K562 (cell line): Measurements from ENCODE around the gene NEURL4. TPM values are rescaled to one million over a fixed set of nuclear protein-coding genes. Genes with fewer than 3 reads are reported as not detected.
A peak's percentile ranks its signal among the peaks of the same experiment; 100 is the strongest.

Source experiments
- ATAC-seq: fragments of 200-7000 bp; cut with Tn5 transposase; 3 replicates; pipeline ENCODE4 v1.9.1; 2020; ENCODE audit warnings: moderate library complexity
- BruUV-seq: library from RNA; stranded (reverse); fragments of 400-500 nt; replicated peaks from 2 replicates; lab custom pipeline; 2021; lab: Mats Ljungman, UMichigan
- CTCF ChIA-PET: fragments of 300-600 bp; formaldehyde crosslinking; extraction: SDS; loops from one replicate; lab custom pipeline; 2021; ENCODE audit warnings: low intra/inter-chr PET ratio; lab: Yijun Ruan, JAX
- POLR2A ChIA-PET: fragments of 300-600, 350-650 bp; sonication (Branson Sonifier 250); formaldehyde crosslinking; extraction: SDS; loops from one replicate; lab custom pipeline; 2021; ENCODE audit warnings: antibody characterized with exemption, inconsistent platforms; lab: Yijun Ruan, JAX
- DNase-seq, 4 experiments: peaks; one replicate each; pipeline versions ENCODE4 v3.0.0 to v3.0.0-alpha.2; 2011 to 2018; ENCODE audit warnings: low spot score in 3 of 4, mixed read lengths in 3 of 4; ENCODE audit errors: extremely low read depth in 1 of 4
- FAIRE-seq: peaks from 2 replicates; lab custom pipeline; 2011; peaks lifted over from hg19 to GRCh38; lab: Jason Lieb, UNC
- H2AFZ ChIP-seq: 2 replicates; pipeline ENCODE4 v1.6.0; 2011; ENCODE audit warnings: low read depth, low read length, control low read depth, inconsistent platforms
- H3K27ac ChIP-seq: fragments of 200-600 bp; 3 replicates; pipeline ENCODE4 v1.8.0; 2011; ENCODE audit warnings: low read depth, mild to moderate bottlenecking, control low read depth, inconsistent platforms, low read length, moderate library complexity, mixed read lengths; ENCODE audit errors: extremely low read depth
- H3K27me3 ChIP-seq, 2 experiments: fragments of 300-600 bp in 1 of 2; 2 replicates in 1 of 2; 3 replicates in 1 of 2; pipeline versions ENCODE4 v1.6.0 to v1.8.0; 2011; ENCODE audit warnings: inconsistent platforms in 2 of 2, low read length in 2 of 2, mild to moderate bottlenecking in 1 of 2, mixed read lengths in 1 of 2, moderate library complexity in 1 of 2; ENCODE audit not compliant: control insufficient read depth in 2 of 2, insufficient read depth in 2 of 2
- H3K36me3 ChIP-seq: fragments of 300-600 bp; 3 replicates; pipeline ENCODE4 v1.8.0; 2011; ENCODE audit warnings: mild to moderate bottlenecking, low read length, inconsistent platforms; ENCODE audit not compliant: control insufficient read depth, insufficient read depth
- H3K4me1 ChIP-seq, 2 experiments: fragments of 200-600 bp in 1 of 2; replicated peaks in 1 of 2; 2 replicates in 1 of 2; 3 replicates in 1 of 2; pipeline versions ENCODE4 v1.5.1 to v1.8.0; 2011; ENCODE audit warnings: inconsistent platforms in 2 of 2, low read length in 2 of 2, mild to moderate bottlenecking in 1 of 2, mixed read lengths in 1 of 2, moderate library complexity in 1 of 2; ENCODE audit not compliant: control insufficient read depth in 2 of 2, insufficient read depth in 2 of 2
- H3K4me2 ChIP-seq: 2 replicates; pipeline ENCODE4 v1.6.1; 2011; ENCODE audit warnings: low read length, control low read depth, inconsistent platforms, mixed read lengths; ENCODE audit not compliant: insufficient read depth
- H3K4me3 ChIP-seq: fragments of 200-600 bp; sonication (generic), shearing (Covaris generic); 2 replicates; pipeline ENCODE4 v1.5.1; 2016; ENCODE audit warnings: control low read depth, inconsistent platforms
- H3K79me2 ChIP-seq: fragments of 200-600 bp; 3 replicates; pipeline ENCODE4 v1.8.0; 2011; ENCODE audit warnings: low read length, inconsistent platforms; ENCODE audit not compliant: control insufficient read depth, insufficient read depth
- H3K9ac ChIP-seq, 2 experiments: 2 replicates each; pipeline versions ENCODE4 v1.6.0 to v1.6.1; 2011; ENCODE audit warnings: low read depth in 2 of 2, low read length in 2 of 2, control low read depth in 1 of 2, inconsistent platforms in 1 of 2, mild to moderate bottlenecking in 1 of 2, mixed read lengths in 1 of 2; ENCODE audit not compliant: insufficient read depth in 1 of 2
- H3K9me1 ChIP-seq: one replicate; pipeline ENCODE4 v1.6.0; 2011; ENCODE audit warnings: inconsistent platforms, mild to moderate bottlenecking, low read length, moderate library complexity; ENCODE audit not compliant: control insufficient read depth, insufficient read depth
- H3K9me3 ChIP-seq: replicated peaks from 2 replicates; pipeline ENCODE4 v1.5.1; 2011; ENCODE audit warnings: low read depth, low read length, inconsistent platforms; ENCODE audit not compliant: control insufficient read depth, insufficient read depth
- H4K20me1 ChIP-seq: replicated peaks from 2 replicates; pipeline ENCODE4 v1.6.1; 2011; ENCODE audit warnings: low read length, inconsistent platforms, mixed read lengths; ENCODE audit not compliant: control insufficient read depth, insufficient read depth
- BHLHE40 ChIP-seq: IDR thresholded peaks from 2 replicates; pipeline ENCODE4 v1.6.1; 2011; ENCODE audit warnings: low read length, improper control_type of control experiment
- CBX1 ChIP-seq: sonication (generic); IDR thresholded peaks from 2 replicates; pipeline ENCODE4 v1.6.1; 2016; ENCODE audit warnings: antibody characterized with exemption, low read depth, mild to moderate bottlenecking
- CREM ChIP-seq: IDR thresholded peaks from 2 replicates; pipeline ENCODE4 v1.6.1; 2014; ENCODE audit warnings: antibody characterized with exemption, low read depth
- ESRRA ChIP-seq: fragments of 450-650 bp; IDR thresholded peaks from 2 replicates; pipeline ENCODE4 v1.6.1; 2014; ENCODE audit warnings: low read depth, mild to moderate bottlenecking, moderate library complexity, borderline replicate concordance
- KLF16 ChIP-seq: IDR thresholded peaks from 2 replicates; pipeline ENCODE4 v1.6.1; 2016; ENCODE audit warnings: antibody characterized with exemption
- MYNN ChIP-seq, 2 experiments: sonication (generic); formaldehyde crosslinking in 1 of 2; IDR thresholded peaks; 2 replicates each; pipeline versions ENCODE4 v1.5.0 to v1.6.1; 2016 to 2020; ENCODE audit warnings: antibody characterized with exemption in 1 of 2, missing genetic modification reagents in 1 of 2
- NFIC ChIP-seq: fragments of 450-650 bp; IDR thresholded peaks from 2 replicates; pipeline ENCODE4 v1.6.1; 2017; ENCODE audit warnings: mild to moderate bottlenecking, inconsistent platforms
- XRCC5 ChIP-seq: fragments of 200-400 bp; formaldehyde crosslinking; IDR thresholded peaks from 2 replicates; pipeline ENCODE4 v1.6.1; 2017; ENCODE audit warnings: low read depth, mild to moderate bottlenecking, low read length
- ZC3H8 ChIP-seq: fragments of 450-650 bp; IDR thresholded peaks from 2 replicates; pipeline ENCODE4 v1.6.1; 2017
- whole genome bisulfite sequencing: fragments of 100-300 bp; shearing (Covaris generic); methylation state at CpG from one replicate; pipeline ENCODE4 v1.1.6; 2016; ENCODE audit warnings: low coverage, mixed read lengths; ENCODE audit not compliant: insufficient coverage; ENCODE audit errors: missing lambda C conversion rate; 5-methylcytosine and 5-hydroxymethylcytosine counted together
- in situ Hi-C: fragments of 300-500 bp; cut with MboI; formaldehyde crosslinking; loops from 4 replicates; pipeline ENCODE4 v1.15.0; 2018; ENCODE audit warnings: inconsistent platforms, mixed read lengths
- intact Hi-C: fragments of 100-400 bp; cut with micrococcal nuclease; formaldehyde crosslinking; loops from 2 replicates; pipeline ENCODE4 v1.14.2; 2022
- polyA plus RNA-seq, 8 experiments: library from polyadenylated mRNA; depleted of rRNA in 4 of 8; stranded (reverse) in 5 of 8; unstranded in 3 of 8; fragments of >200 nt; fragmentation: Nextera tagmentation in 2 of 8; fragmentation: Illumina TruSeq in 1 of 8; extraction: Ambion mirVana in 2 of 8; extraction: Trizol in 1 of 8; gene quantifications; 2 replicates each; pipeline versions ENCODE4 v1.2.1 to v1.2.3, GENCODE V29; 2011 to 2014; ENCODE audit warnings: inconsistent platforms in 1 of 8, missing spikeins in 1 of 8
- total RNA-seq, 7 experiments: library from RNA; depleted of rRNA in 6 of 7; stranded (reverse); fragments of >200 nt in 6 of 7; fragmentation: Illumina TruSeq in 2 of 7; extraction: Trizol in 2 of 7; gene quantifications; 2 replicates each; pipeline versions ENCODE4 v1.2.1 to v1.2.3, GENCODE V29; 2011 to 2021; ENCODE audit warnings: low replicate concordance in 1 of 7
- TF ChIP-seq, protein P1 (sequence below): fragments of 200-800 bp; sonication (Bioruptor generic); IDR thresholded peaks from 2 replicates; pipeline ENCODE4 v1.6.1; 2017; ENCODE audit warnings: missing genetic modification characterization, missing compliant biosample characterization
- TF ChIP-seq, protein P2 (sequence below), 2 experiments: fragments of 450-650 bp; conservative IDR thresholded peaks; 2 replicates each; pipeline ENCODE4 v1.6.1; 2017; ENCODE audit warnings: mild to moderate bottlenecking in 2 of 2, moderate library complexity in 2 of 2
- TF ChIP-seq, protein P3 (sequence below): fragments of 450-650 bp; IDR thresholded peaks from 2 replicates; pipeline ENCODE4 v1.6.1; 2016
- TF ChIP-seq, protein P4 (sequence below): fragments of 450-650 bp; conservative IDR thresholded peaks from 2 replicates; pipeline ENCODE4 v1.6.1; 2016; ENCODE audit warnings: missing genetic modification characterization, low read depth, mild to moderate bottlenecking, missing compliant biosample characterization, moderate library complexity
- TF ChIP-seq, protein P5 (sequence below), 2 experiments: IDR thresholded peaks; 2 replicates each; pipeline ENCODE4 v1.6.1; 2011; ENCODE audit warnings: borderline replicate concordance in 1 of 2, control low read depth in 1 of 2, low read depth in 1 of 2, low read length in 1 of 2, mild to moderate bottlenecking in 1 of 2, mixed read lengths in 1 of 2, moderate library complexity in 1 of 2; ENCODE audit not compliant: insufficient read depth in 1 of 2, insufficient read length in 1 of 2, poor library complexity in 1 of 2, severe bottlenecking in 1 of 2; ENCODE audit errors: extremely low read depth in 1 of 2
- TF ChIP-seq, protein P6 (sequence below): sonication (generic); formaldehyde crosslinking; IDR thresholded peaks from 2 replicates; pipeline ENCODE4 v1.8.0; 2022; ENCODE audit warnings: missing genetic modification reagents, mild to moderate bottlenecking, moderate library complexity, borderline replicate concordance

NEURL4 gene
- total and polyA plus RNA-seq, 9 of the 15 experiments (the other 6 are each of a cell fraction or from before 2014, with no cell fraction given), result 0.08 to 37.4 (median 11.5) TPM

DNA sequence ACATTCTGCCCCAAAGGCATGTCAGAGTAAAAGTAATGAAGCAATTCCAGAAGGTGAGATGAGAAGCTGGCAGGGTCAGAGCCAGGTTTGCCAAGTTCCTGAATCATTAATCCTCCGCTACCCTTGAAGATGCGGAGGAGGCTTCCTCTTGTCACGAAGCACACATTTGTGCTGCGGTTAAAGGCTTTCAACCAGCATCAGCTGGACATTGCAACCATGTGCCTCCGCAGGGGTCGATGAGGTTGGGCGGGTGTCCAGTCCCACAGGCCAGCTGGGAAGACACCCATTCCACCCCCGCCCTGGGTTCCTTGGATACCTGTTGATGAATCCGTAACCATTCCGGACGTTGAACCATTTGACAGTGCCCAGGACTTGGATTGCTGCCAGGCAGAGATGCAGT is 36.0 kb downstream of the NEURL4 start:
- Histone ChIP-seq H3K79me2 (no peaks in the 10 kb centered on the region), H3K9ac (peak overlapping the region in 1 of 2 experiments; percentile 19; a peak in 1 of 4 replicates), H3K4me3 (no peak overlapping the region), H3K27ac (no peak overlapping the region), H4K20me1 (no peaks in the 10 kb centered on the region), H3K4me2 (peak overlapping the region; percentile 6; the same call in 1 of the 2 replicates), H3K9me1 (no peaks in the 10 kb centered on the region), H2AFZ (no peak overlapping the region), H3K27me3 (no peaks in the 10 kb centered on the region), H3K9me3 (no peaks in the 10 kb centered on the region), H3K36me3 (no peaks in the 10 kb centered on the region), H3K4me1 (peaks cover 17 to 53% of the 10 kb centered on the region in 2 experiments)
- no peak for FAIRE-seq
- no TSS peak for BruUV-seq
- peak in 2 of 4 experiments; percentile 31 to 40 for DNase-seq
- 11% methylated on average over 7 of the region's 11 CpGs for WGBS
- in situ Hi-C loops, result no loop called here
- POLR2A ChIA-PET, result no interaction called here
- CTCF ChIA-PET, result no interaction called here
- no peak for ATAC-seq
- intact Hi-C loops, result no loop called here
- TF ChIP-seq CBX1 (no peak), CREM (0 out of 2 replicates have a peak, but pooled peaks have one; percentile 26), KLF16 (peak; percentile 65; the same call in 1 of the 2 replicates), ESRRA (peak; percentile 31; the same call in 1 of the 2 replicates), BHLHE40 (peak; percentile 51), MYNN (IDR thresholded peaks at IDR 0.05) (peak; percentile 37; the same call in 1 of the 2 replicates), MYNN (CRISPR knock-in tag; IDR thresholded peaks at IDR 0.05) (no peak), NFIC (peak; percentile 85), XRCC5 (no peak), ZC3H8 (no peak)
- TF ChIP-seq, protein P1, sequence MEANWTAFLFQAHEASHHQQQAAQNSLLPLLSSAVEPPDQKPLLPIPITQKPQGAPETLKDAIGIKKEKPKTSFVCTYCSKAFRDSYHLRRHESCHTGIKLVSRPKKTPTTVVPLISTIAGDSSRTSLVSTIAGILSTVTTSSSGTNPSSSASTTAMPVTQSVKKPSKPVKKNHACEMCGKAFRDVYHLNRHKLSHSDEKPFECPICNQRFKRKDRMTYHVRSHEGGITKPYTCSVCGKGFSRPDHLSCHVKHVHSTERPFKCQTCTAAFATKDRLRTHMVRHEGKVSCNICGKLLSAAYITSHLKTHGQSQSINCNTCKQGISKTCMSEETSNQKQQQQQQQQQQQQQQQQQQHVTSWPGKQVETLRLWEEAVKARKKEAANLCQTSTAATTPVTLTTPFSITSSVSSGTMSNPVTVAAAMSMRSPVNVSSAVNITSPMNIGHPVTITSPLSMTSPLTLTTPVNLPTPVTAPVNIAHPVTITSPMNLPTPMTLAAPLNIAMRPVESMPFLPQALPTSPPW (CRISPR knock-in tag), result peak; percentile 25; the same call in 1 of the 2 replicates
- TF ChIP-seq, protein P2, sequence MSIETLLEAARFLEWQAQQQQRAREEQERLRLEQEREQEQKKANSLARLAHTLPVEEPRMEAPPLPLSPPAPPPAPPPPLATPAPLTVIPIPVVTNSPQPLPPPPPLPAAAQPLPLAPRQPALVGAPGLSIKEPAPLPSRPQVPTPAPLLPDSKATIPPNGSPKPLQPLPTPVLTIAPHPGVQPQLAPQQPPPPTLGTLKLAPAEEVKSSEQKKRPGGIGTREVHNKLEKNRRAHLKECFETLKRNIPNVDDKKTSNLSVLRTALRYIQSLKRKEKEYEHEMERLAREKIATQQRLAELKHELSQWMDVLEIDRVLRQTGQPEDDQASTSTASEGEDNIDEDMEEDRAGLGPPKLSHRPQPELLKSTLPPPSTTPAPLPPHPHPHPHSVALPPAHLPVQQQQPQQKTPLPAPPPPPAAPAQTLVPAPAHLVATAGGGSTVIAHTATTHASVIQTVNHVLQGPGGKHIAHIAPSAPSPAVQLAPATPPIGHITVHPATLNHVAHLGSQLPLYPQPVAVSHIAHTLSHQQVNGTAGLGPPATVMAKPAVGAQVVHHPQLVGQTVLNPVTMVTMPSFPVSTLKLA (conservative IDR thresholded peaks at IDR 0.05), result peak in 1 of 2 experiments; percentile 46; a peak in 1 of 4 replicates
- TF ChIP-seq, protein P3, sequence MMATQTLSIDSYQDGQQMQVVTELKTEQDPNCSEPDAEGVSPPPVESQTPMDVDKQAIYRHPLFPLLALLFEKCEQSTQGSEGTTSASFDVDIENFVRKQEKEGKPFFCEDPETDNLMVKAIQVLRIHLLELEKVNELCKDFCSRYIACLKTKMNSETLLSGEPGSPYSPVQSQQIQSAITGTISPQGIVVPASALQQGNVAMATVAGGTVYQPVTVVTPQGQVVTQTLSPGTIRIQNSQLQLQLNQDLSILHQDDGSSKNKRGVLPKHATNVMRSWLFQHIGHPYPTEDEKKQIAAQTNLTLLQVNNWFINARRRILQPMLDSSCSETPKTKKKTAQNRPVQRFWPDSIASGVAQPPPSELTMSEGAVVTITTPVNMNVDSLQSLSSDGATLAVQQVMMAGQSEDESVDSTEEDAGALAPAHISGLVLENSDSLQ, result no peak
- TF ChIP-seq, protein P4, sequence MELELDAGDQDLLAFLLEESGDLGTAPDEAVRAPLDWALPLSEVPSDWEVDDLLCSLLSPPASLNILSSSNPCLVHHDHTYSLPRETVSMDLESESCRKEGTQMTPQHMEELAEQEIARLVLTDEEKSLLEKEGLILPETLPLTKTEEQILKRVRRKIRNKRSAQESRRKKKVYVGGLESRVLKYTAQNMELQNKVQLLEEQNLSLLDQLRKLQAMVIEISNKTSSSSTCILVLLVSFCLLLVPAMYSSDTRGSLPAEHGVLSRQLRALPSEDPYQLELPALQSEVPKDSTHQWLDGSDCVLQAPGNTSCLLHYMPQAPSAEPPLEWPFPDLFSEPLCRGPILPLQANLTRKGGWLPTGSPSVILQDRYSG (tag), result no peak
- TF ChIP-seq, protein P5, sequence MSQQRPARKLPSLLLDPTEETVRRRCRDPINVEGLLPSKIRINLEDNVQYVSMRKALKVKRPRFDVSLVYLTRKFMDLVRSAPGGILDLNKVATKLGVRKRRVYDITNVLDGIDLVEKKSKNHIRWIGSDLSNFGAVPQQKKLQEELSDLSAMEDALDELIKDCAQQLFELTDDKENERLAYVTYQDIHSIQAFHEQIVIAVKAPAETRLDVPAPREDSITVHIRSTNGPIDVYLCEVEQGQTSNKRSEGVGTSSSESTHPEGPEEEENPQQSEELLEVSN (IDR thresholded peaks at IDR 0.05; ENCODE audit: borderline replicate concordance in 1 of 2, extremely low read depth in 1 of 2, insufficient read depth in 1 of 2, insufficient read length in 1 of 2, low read depth in 1 of 2, low read length in 1 of 2, poor library complexity in 1 of 2, severe bottlenecking in 1 of 2), result peak in 1 of 2 experiments; percentile 47
- TF ChIP-seq, protein P6, sequence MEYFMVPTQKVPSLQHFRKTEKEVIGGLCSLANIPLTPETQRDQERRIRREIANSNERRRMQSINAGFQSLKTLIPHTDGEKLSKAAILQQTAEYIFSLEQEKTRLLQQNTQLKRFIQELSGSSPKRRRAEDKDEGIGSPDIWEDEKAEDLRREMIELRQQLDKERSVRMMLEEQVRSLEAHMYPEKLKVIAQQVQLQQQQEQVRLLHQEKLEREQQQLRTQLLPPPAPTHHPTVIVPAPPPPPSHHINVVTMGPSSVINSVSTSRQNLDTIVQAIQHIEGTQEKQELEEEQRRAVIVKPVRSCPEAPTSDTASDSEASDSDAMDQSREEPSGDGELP (CRISPR knock-in tag), result peak; percentile 97
